ENCODE measurements around the gene KDR.

Gene KDR

DNA sequence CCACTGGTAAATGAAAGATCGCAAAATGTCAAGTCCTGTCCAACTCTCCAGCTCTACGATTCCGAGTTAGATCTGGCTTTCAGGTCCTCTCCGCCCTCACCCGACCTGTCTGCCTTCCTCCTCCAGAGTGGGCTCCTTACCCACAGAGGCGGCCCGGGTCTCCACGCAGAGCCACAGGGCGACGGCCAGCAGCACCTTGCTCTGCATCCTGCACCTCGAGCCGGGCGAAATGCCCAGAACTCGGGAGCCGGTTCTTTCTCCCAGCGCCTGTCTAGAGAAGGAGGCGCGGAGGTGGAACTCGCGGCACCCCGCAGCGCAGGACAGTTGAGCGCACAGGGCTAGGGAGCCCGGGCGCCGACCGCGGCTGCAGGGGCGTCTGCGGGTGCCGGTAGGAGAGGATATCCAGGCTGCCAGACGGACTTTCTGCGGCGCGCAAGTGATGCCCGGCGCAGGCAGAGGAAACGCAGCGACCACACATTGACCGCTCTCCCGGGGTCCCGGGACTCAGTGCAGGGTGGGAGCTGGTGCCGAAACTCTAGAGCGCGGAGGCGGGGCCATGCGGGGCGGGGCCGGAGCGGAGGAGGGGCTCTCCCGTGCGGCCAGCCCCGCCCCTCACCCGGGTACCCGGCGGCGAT lies at the start of gene KDR:
KDR (minus strand) TSS at position 509 of the 635 bp plus-strand sequence; CDS start at position 207, 302 bp downstream.
- no peak for DNase-seq

DNA sequence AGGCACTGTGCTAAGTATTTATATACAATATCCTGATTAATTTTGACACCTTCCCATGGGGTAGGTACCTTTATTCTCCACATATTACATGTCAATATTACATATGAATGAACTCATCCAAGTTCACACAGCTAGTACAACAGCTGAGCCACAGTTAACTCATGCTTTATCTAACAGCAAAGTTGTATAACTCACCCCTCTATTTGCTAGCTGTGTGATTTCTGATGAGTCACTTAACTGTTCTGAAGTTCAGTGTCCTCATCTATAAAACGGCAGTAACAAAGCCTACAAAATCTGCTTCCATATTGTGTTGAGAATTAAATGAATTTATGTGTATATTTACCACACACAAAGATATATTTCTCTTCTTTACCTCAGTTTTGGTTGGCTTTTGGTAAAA lies 48.2 kb upstream of the KDR start:
- DNase-seq = no peak

DNA sequence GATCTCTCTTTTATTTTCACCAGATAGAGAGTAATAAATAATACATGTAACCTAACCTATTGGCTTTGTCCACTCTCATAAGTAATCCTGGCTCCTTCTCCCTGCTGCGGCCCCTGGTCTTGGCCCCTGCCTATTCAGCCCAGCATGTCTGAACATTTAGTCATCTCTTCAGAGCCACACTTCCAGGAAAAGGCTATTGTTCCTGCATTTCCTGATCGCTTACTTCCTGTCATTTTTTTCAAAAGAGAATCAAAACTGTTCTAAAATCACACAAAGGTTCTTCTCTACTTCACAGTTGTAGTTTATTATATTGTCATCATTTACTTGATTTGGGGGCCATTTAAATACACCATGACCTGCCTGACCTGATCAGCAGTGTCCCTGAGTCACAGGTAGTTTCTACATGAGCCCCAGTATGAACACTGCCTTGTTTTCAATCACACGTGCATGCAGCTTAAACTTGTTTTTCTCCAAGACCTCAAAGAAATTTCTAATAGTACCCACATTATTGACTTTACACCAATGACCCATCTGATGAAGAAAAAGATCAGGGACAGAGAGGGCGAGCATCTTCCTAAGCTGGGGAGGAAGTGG lies 47.4 kb upstream of the KDR start:
- no peak for DNase-seq

DNA sequence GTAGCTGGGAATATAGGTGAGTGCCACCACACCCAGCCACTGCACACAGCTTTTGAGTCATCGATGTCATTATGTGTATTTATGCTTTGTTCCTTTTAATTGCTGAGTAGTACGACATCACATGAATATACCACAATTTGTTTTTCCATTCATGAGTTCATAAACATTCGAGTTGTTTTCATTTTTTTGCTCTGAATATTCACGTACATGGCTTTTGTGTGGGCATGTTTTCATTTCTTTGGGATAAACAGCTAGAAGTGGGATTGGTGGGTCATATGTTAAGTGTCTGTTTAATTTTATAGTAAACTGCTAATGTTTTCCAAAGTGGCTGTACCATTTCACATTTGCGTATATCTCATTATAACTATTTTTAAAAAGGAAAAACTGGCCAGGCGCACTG lies 45.1 kb upstream of the KDR start:
- no peak for DNase-seq

DNA sequence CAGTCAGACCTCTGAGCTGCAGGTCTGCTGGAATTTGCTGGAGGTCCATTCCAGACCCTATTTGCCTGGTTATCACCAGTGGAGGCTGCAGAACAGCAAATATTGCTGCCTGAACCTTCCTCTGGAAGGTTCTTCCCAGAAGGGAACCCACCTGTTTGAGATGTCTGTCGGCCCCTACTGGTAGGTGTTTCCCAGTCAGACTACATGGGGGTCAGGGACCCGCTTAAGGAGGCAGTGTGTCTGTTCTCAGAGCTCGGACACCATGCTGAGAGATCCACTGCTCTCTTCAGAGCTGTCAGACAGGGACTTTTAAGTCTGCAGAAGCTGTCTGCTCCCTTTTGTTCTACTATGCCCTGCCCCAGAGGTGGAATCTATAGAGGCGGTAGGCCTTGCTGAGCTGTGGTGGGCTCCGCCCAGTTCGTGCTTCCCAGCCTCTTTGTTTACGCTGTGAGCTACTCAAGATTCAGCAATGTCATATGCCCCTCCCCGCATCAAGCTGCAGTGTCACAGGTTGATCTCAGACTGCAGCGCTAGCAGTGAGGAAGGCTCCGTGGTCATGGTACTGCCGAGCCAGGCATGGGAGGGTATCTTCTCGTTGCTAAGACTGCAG lies 44.1 kb upstream of the KDR start:
- DNase-seq = no peak

DNA sequence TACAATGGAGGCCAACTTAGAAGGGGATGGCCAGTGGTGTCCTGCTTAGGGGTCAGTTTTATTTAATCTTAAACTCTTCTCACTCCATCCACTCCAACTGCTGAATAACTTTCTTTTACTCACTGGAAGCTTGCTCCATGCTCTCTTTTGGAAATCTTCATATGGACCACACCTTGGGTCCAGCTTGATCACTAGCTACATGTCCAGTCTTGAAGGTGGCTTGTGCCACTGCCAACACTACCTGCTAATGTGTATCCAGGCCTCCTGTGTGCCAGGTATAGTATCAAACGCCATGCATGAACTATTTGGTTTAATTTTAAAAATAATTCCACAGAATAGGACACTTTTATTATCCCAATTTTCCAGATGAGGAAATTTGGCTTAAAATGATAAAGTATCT lies 37.0 kb upstream of the KDR start:
- DNase-seq = no peak

DNA sequence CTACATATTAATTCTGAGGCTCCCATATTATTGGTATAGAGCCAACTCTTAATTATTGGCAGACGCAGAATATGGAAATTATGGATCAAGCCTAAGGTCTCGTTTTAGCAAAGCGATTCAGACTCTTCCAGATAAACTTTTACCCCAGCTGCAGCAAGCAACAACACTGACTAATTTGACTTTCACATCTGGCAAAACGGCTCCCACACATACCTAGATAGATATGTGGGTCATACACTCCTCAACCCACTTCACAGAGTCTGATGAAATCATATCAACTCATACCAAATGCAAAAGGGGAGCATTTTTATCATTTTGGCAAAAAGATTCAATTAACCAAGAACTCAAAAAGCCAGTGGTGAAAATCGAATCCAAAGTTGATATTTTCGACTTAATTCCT lies 36.3 kb upstream of the KDR start:
- no peak for DNase-seq

DNA sequence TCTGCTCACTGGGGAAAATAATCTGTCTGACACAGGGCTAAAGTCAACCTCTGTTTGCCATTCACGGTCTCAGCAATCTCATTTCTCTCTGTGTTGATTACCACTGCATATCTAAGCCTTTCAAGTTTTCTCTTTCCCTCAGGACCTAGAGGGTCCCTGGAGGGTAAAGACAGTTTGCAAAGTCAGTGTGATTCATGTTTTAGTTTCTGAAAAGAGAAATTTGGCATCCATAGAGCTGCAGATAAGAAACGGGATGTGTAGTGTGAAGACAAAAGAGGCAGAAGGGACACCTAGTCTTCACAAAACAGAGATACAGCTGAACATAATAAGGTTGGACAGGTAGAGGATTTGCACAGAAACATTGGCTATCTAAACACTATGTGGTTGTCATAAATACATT lies 34.5 kb upstream of the KDR start:
- DNase-seq = no peak

DNA sequence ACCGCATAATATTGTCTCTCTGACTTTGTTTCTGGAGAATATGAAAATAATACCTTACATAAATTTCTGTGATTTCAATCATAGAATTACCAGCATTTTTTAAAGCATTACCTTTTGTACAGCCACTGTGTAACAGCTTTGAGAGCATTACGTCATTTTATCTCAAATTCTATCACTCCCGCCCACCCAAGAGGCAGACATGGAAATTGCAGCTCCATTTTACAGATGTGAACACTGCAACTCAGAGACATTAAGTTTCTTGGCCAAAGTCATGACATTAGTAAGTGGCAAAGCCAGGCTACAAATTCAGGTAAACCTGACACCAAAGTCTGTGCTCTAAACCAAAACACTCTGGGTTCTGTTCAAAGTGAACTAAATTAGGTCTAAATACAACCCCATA lies 33.6 kb upstream of the KDR start:
- DNase-seq = peak; percentile 6

DNA sequence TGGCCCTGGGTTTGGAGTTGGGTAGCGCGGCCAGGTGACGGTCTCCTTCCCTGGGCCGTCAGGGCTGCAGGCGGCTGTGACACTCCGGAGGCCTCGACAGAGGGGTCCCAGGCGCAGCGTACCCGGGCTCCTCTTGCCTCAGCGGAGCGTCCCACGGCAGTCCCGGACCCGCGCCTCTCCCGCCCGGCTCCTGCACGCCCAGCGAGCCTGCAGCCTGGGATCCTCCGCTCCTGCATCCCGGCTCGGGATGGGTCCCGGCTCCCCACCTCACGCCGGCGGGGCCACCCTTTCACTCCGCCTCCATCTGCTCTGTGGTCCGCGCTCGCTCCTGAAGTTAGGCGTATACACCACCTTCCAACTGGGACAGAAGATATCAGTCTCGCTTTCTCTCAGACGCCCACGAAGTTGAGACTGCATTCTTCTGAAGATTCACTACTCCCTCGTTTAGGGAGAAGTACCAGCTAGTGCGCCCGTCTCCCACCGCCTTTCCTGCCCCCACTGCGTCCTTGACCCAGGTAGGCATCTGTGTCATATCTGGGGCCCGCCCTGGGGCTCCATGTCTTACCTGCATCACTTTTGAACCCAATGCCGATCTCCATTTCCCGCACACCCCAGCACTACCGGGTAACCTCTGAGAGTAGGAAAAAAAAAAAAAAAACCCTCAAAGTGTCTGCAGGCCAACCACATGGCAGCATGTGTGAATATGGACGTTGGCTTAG lies 32.3 kb upstream of the KDR start:
- DNase-seq = no peak

DNA sequence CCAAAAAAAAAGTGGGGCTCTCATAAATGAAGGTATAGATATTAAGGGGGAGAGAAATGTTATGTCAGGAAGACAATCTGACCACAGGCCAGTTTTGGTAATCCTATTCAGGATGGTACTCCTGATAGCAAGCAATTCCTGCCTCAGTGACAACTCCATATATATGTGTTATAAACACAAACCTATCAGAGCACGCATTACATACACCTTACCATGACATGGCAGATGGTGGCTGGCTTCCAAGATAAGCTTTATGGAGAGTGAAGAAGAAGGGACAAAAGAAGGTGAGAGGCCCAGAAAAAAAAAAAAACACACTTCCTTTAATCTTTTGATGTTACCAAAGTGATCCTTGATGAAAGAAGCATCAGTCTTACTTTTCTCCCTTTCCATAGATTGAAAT lies 29.5 kb upstream of the KDR start:
- DNase-seq = no peak

DNA sequence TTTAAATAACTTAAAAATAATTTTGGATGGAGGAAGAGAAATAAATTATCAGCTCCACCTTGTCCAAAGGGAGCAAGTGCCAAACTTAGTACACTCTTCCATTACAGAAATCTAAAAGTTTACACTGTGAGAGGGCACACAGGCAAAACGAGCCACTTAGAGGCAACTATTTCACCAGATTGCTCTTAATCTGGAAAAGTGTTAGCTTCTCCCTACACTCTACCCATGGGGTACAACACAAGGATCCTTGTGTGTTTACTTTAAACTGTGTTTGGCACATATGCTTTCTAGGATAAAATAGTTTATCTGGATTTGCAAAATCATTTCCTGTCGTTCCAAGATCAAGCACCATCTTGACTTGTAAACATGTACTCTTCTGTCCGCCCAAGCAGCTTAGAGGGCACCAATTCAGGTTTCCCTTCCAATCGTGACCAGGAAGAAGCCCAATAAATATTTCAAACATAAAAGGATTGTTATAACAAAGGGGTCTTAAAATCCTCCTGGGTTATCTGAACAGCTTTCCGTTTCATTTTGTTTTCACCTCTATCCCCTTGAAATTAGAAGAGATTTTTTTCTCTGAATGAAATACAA lies 29.0 kb upstream of the KDR start:
- no peak for DNase-seq

DNA sequence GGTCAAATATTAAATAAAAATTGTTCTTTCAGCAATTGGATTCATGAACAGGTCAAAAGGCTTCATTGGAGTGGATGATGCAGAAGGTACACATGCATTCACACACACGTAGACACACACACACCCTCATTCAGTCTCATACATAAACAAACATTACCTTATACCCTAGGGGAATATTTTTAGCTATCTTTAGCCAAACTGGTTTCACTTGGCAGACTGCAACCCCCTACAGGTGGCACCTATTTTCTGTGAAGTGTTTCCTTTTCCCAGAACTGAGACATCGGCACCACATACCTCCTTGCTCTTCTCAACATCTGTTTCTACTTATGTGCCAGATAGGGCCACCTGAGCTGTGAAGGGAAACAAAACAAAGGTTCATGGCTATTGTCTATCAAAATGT lies 18.5 kb upstream of the KDR start:
- no peak for DNase-seq

DNA sequence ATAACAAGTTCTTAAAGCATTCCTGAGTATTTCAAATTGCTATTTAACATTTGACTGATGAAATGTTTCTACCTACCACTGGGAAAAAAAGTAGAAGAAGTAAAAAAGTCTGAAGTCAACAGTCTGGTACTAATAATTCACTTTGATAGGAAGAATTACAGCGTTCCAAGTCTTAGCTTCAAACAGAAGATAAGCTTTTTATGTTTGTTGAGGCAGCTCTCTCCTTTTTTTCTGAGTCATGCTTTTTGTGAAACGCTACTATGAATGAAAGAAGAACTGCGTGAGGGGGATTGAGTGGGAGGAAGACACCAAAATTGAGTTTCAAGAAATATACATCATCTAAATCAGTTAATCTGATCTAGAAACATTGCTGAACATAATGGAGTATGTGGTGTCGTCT lies 13.0 kb upstream of the KDR start:
- no peak for DNase-seq

DNA sequence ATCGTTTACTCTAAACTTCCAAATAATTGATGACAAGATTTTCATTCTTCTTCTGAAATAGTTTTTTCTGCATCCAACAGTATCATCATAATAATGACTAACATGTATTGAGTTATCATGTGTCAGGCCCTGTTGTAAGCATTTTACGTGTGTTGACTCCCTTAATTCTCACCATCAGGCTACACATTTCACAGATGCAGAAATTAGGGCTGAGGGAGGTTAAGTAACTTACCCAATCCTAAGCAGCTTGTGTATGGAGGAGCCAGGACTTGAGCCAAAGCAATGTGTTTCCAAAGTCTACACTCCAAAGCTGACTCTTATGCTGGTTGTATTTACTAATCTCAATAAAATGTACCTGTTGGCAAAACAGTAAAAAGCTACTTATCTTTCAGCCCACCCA lies 11.2 kb upstream of the KDR start:
- DNase-seq = no peak

DNA sequence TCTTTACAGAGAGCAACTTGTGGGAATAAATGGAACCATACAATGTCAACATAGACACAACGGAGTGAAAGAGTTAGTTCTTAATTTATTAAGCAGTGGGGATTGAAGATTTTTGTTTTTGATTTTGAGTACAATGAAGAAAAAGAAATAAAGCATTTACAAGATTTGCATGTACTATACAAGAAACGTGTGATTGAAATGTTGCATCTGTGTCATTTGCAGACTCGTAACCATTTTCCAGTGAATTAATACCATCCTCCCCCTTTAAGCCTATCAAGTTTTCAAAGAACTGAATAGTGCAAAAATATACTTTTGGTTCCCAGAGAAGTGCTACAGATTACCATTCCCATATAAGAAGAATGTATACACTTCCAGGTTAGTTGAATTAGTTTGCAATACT lies 8.6 kb upstream of the KDR start:
- DNase-seq = no peak

DNA sequence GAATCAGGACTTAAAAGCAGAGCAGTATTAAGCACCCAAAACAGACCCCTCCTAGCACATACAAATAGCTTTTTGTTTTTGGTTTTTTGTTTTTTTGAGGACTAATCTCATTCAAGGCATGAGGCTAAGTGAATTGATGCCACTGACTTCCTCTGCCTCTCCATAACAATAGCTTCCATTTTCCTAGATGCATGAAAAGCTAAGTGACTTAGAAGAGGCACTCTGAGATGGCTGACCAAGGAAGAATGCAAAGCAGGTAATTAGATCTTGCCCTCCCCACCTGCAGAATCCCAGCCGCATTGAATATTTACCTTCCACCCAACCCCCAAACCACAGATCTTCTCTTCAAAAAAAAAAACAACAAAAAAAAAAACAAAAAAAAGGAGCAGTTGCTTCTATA lies 7.4 kb upstream of the KDR start:
- DNase-seq = no peak

DNA sequence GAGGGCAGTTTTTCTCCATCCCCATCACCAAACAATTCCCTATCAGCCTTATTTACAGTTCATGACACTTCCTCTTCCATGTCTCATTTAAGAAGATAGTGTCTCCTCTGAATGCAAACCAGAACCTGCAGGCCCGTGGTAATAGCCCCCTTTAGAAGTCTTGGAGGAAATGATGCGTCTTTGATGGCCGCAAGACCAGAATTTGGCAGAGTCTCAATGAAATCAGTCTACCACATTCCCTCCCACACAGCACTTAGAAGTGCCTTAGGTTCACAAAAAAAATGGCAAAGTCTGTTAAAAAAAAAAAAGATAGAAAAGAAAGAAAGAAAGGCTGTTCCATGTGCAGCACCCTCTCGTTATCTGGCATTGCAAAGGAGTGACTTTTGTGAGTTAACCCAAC lies 2.1 kb upstream of the KDR start:
- no peak for DNase-seq

DNA sequence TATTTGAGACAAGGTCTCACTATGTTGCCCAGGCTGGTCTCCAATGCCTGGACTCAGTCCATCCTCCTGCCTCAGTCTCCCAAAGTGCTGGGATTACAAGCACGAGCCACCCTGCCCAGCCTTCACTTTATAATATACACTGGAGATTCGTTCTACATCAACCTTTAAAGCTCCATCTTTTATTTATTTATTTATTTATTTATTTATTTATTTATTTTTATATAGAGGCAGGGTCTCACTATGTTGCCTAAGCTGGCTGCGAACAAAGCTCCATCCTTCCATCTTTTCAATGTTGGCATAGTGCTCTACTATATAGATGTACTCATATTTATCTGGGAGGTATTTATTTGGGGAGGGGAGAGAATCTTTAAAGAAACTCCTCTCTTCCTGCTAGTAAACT lies 1.7 kb upstream of the KDR start:
- no peak for DNase-seq

DNA sequence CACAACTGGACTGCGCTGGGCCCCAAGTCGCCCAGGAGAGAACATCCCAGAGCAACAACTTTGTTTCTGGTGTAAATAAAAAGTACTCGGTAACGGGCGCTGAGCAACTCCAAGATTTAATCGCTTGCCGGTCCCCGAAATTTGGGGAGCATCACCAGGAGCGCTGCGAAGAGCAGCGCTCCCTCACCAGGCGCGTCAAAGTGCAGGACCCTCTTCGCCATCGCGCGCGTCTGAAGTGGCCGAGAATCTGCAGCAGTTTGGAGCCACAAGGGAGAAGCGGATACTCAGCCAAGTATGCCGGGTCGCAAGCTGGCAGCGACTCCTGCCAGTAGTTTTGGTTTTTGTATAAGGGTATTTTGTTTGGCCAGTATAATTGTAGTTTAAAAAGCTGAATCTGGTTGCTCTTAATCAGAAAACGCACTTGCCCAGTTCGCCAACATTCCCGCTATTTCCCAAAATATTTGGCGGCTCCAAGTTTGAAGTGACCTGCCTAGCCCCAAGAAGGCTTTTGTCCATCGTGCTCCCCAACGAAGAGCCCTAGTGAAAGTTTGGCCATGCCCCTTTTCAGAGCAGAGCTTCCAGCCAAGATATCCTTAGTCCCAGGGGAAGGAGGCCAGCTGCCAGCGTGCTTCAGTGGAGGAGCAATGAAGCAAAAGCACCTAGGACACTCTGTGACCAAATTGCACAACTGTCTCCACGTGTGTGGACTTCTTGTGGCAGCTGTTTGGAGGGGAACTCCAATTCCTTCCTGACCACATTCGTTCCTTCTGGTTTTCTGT lies 557 bp upstream of the KDR start:
- DNase-seq = no peak

DNA sequence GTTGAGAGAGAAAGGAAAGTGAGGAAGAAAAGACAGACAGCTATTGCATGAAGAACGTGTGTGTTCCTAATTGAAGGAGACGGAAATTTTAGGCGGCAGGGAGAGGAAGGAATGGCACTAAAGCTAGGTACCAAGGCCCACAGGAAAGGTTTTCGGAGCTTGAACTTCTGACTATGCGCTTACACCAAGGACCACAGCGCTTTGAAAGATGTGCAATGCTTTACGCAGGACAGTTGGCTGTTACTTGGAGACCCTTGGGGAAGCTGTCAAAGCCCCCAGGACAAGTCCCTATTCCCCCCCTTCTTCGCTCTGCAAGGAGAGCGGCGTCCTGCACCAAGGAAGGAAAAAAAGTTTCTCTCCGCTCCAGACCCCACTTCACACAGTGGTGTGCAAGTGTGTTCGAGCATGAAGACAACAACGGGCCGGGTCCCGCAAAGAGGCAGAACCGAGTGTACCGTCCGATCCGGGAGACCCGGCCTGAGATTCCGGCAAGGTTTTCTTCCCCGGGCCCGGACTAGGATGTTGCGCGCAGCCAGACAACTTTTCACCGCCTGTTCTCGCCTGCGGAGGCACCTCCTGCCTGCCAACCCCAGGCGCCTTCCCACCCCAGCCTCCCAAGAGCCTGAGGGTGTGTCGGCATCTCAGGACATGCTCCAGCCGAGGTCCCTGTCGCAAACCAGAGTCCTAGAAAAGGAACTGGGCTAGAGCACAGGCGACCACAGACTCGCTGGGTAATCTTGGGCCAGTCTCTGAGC lies 896 bp downstream of the KDR start:
- DNase-seq = no peak

DNA sequence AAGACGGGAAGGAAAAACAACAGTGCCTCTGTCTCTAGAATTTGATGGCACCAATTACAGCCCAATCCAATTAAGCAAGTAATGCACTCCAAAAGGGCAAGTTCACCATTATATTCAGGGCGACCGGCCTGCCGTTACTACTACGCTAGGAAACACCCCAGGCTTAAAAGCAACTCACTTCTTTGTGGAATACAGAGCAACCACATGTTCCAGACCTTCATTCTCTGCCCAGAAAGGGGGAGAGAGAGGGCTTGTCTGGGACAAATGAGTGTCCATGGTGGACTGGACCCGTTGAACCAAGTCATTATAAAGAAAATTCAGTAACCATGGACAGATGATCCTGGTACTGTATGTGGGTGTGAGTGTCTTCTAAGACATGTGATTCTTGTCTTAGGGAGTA lies 1.6 kb downstream of the KDR start:
- DNase-seq = no peak
